Tongue (tissue), 2 donors: Measurements from ENCODE around the gene C2orf81. TPM values are rescaled to one million over a fixed set of nuclear protein-coding genes. Genes with fewer than 3 reads are reported as not detected.
"Not testable (repeated sequence)": the region's sequence is repeated elsewhere in the genome, so short reads cannot be mapped to it uniquely, and the experiment has no call there.

ENCODE experiments used
- DNase-seq: peaks from one replicate; pipeline ENCODE4 v3.0.0-alpha.2; 2015
- total RNA-seq: library from RNA; depleted of rRNA; stranded (reverse); fragments of >200 nt; gene quantifications from one replicate; pipeline ENCODE4 v1.2.3, GENCODE V29; 2014

C2orf81 gene
- 1.0 TPM for total RNA-seq

DNA sequence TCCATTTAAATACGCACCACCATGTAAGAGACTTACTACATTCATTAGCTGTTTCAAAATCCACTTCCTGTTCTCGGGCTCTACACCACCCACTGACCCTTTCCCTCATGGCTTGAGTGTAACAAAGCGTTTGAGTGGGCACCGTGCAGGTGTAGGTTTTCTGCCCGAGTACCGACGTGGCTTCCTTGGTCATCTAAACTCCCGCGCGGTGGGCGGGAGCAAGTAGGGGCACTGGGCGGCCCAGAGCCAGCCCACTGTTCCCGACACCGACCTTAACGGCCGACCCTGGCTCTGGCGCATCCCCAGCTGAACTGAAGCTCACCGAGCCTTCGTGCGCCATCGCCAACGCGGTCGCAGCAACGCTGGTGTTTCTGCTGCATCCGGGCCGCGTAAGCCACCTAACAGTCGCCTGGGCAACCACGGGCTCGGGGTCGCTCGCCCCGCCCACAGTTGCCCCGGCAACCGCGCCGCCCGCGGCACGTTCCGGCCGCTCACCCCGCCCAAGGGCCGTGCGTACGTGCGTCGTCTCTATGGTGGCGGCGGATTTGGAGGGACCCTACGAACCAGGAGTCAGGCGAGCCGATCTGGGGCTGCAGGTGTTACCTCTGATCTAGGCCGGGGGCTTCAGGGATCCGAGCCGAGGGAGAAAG, at the start of gene C2orf81, which contains the start of gene WDR54:
TSS of gene C2orf81 (minus strand) at position 399 of the 650 bp plus-strand sequence. CDS start at position 340, 59 bp downstream.
TSS of gene WDR54 (plus strand) at position 510 of the 650 bp plus-strand sequence. CDS start 424 bp downstream, outside the sequence.
- DNase-seq = peak; percentile 91

- not testable (repeated sequence) for DNase-seq
Observed at GRCh38 chr2:74470742-74471141, 49.3 kb upstream of the C2orf81 start.

- no peak for DNase-seq
Observed at GRCh38 chr2:74464406-74464805, 43.0 kb upstream of the C2orf81 start.

DNA sequence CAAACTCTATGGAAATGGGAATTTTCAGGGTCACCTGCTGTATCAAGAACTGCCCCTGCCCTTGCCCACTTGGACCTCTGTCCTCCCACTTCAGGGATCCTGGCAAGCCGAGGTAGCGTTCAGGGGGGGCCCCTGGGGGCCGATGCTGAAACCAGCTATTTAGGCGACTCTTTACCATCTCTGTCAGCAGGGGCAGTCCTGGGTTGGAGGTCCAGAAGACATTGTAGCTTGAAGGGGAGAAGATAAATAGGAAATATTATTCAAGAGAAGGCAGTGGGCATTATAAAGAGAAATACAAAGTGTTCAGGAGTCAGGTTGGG, 41.3 kb upstream of the C2orf81 start:
- DNase-seq = no peak

GRCh38 chr2:74462054-74462785, 40.8 kb upstream of the C2orf81 start:
- no peak for DNase-seq

GRCh38 chr2:74461187-74462053, 40.0 kb upstream of the C2orf81 start:
- no peak for DNase-seq

DNA sequence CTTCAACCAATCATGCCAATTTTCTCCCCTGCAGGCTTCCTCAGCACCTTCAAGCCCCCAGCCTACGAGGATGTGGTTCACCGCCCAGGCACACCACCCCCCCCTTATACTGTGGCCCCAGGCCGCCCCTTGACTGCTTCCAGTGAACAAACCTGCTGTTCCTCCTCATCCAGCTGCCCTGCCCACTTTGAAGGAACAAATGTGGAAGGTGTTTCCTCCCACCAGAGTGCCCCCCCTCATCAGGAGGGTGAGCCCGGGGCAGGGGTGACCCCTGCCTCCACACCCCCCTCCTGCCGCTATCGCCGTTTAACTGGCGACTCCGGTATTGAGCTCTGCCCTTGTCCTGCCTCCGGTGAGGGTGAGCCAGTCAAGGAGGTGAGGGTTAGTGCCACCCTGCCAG, 38.8 kb upstream of the C2orf81 start:
- not testable (repeated sequence) for DNase-seq

DNA sequence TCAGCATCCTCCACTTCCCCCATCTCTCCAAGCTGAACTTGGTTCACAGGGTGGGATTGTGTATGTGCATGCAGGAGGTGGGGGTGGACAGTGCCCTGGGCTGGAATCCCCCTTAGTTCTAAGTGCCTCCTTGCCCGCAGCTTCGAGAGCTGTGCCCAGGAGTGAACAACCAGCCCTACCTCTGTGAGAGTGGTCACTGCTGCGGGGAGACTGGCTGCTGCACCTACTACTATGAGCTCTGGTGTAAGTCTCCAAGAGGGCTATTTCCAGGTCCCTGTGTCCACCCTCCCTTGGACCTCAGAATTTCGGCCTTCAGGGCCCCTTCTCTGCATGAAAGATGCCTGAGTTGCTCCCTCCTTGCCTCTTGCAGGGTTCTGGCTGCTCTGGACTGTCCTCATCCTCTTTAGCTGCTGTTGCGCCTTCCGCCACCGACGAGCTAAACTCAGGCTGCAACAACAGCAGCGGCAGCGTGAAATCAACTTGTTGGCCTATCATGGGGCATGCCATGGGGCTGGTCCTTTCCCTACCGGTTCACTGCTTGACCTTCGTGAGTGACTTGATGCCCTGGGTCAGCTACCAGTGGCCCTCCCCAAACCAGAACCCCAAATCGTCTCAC, 38.2 kb upstream of the C2orf81 start:
- not testable (repeated sequence) for DNase-seq

DNA sequence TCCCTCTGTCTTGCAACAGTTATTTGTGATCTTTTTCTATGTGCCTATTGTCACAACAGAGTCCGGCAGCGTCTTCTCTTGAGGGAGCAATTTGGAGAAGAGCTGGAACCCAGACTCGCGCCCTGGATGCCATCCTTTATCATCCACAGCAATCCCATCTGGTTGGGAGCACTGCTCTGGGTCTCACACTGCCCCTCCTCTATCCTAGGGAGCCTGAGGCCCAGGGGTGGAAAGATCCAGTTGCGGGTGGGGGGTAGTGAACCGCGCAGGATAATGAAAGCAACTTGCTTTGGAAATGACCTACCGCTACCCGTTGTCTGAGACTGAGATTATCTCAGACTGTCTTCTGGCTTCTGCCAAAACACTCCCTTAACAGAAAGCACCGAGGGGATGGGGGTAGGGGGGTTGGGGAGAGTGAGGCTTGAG, 37.5 kb upstream of the C2orf81 start:
- DNase-seq = no peak

GRCh38 chr2:74458132-74458937, 36.9 kb upstream of the C2orf81 start, which contains the start of gene WBP1:
TSS of gene WBP1 (plus strand) at chr2:74458438. CDS start at chr2:74458603, 165 bp downstream.
- peak; percentile 100 for DNase-seq

DNA sequence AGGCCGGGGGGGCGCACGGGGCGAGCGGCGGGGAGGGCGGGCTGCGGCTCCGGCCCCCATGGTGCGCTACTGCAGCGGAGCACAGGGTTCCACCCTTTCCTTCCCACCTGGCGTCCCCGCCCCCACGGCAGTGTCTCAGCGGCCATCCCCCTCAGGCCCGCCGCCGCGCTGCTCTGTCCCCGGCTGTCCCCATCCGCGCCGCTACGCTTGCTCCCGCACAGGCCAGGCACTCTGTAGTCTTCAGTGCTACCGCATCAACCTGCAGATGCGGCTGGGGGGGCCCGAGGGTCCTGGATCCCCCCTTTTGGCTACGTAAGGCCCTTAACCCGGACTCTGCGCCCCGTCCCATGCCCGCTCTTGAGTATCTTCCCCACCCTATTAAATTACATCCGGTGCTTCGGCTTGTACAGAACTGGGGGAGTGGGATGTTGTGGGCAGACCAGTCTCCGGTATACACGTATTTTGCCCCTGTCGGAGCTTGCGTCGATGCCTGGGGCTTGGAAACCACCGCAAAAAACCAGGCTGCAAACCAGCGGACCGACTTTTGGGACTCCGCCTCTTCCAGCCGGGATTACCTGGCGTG, 36.2 kb upstream of the C2orf81 start:
- DNase-seq = peak; percentile 86

- no peak for DNase-seq
Observed at GRCh38 chr2:74457129-74457548, 35.7 kb upstream of the C2orf81 start.

DNA sequence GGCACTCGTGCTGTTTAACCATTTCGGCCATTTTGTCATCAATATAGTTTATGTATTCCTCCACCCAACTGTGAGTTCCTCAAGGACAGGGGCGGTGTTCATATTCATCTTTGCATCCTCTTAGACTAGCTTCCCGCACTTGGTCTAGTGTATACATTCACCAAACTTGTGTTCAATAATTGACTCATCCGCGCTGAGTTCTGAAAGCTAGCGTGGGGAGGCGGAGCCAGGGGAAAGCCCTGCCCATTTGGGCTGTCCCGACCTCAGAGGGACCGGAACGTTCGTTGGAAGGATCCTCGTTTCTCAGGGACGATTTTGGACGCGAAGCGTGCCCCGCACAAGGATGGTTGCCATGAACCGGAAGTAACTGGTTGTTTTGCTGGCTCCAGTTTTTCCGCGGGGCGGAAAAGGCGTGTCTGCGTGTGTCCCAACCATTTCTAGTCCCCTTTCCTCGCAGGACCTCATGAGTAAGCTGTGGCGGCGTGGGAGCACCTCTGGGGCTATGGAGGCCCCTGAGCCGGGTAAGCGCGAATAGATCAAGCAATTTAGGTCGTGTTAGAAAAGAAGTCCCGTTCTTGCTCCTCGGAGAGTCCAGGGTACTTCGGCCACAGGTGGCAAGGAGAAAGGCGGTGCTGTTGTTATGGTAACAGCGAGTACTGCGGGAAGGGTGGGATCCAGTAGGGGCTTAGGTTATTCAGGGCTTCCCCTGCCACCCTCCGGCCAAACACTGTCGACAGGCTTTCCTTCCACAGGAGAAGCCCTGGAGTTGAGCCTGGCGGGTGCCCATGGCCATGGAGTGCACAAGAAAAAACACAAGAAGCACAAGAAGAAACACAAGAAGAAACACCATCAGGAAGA, 33.5 kb upstream of the C2orf81 start, which contains the start of gene INO80B:
TSS of gene INO80B (plus strand) at position 434 of the 858 bp plus-strand sequence. CDS start at position 464, 30 bp downstream.
- DNase-seq = peak; percentile 99

GRCh38 chr2:74450570-74451190, 29.3 kb upstream of the C2orf81 start:
- no peak for DNase-seq

- no peak for DNase-seq
Observed at GRCh38 chr2:74448771-74449170, 27.4 kb upstream of the C2orf81 start.

- no peak for DNase-seq
Observed at GRCh38 chr2:74447230-74447999, 26.0 kb upstream of the C2orf81 start.

DNA sequence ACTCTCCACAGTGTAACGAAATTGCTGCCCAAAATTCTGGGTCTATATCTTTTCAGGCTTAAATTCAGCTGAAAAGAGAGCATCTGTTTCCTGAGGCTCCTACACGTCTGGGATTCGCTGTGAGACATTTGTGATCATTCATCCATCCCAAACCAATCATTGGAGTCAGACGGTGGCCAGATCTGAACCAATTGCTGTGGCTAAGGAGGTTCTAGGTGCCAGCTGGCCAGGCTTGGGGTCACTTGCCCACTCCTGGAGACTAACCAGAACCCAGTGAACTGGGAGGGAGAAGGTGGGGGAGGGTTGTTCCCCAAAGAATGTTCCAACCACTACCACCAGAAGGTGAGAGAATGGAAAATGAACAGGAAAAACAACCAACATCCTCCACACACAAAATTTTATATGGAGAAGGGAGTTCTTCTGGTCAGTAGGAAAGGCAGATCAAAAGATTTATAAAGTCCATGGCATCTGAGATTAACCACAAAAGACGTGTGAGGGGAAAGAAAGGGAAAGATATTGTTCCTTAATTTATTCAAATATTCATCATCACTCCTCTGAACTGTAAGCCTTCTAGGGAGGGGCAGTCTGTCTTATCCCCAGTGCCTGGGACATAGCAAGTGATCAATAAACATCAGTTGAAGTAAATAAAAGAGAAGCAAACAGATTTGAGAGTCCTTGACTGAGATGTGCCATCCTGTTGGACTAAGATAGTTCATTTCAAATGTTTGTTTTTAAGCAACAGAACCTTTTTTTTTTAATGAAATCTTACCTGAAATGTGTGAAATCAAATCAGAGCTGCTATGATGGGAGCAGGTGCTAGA, 23.3 kb upstream of the C2orf81 start:
- no peak for DNase-seq
